ENCODE measurements around the gene MAGEA11. TPM values are rescaled to one million over a fixed set of nuclear protein-coding genes. Genes with fewer than 3 reads are reported as not detected.

Gene MAGEA11
- total RNA-seq, 6 donors from 2014 or later = not detected

- WGBS, 2 donors = 46% methylated on average over 5 of the region's 5 CpGs; no CpG with 5 or more reads in 1 of the 2 donors
- ATAC-seq (ENCODE audit: low FRiP score in 2 of 2) = no peak
These were observed 1.6 kb downstream of the MAGEA11 start for GRCh38 chrX:149713279-149714050.

GRCh38 chrX:149715468-149715867, 3.6 kb downstream of the MAGEA11 start:
- TF ChIP-seq POLR2AphosphoS5 (IDR thresholded peaks at IDR 0.05) (no peak), CTCF (IDR thresholded peaks at IDR 0.05) (no peak), POLR2A (IDR thresholded peaks at IDR 0.05) (no peak), EP300 (IDR thresholded peaks at IDR 0.05) (no peak)
- Histone ChIP-seq H3K9me3 (no peaks in the 10 kb centered on the region), H3K27me3 (no peaks in the 10 kb centered on the region), H3K27ac (no peak overlapping the region), H3K4me3 (no peak overlapping the region), H3K4me1 (no peaks in the 10 kb centered on the region), H3K36me3 (no peaks in the 10 kb centered on the region)
- no peak for ATAC-seq (ENCODE audit: low FRiP score in 2 of 2)
- WGBS, 2 donors = 80 to 94% methylated on average over 2 of the region's 2 CpGs
- DNase-seq = no peak

More at GRCh38 chrX:149713279-149714050, 1.6 kb downstream of the MAGEA11 start:
- Histone ChIP-seq H3K4me1 (no peaks in the 10 kb centered on the region), H3K27ac (no peak overlapping the region), H3K36me3 (no peaks in the 10 kb centered on the region), H3K27me3 (no peaks in the 10 kb centered on the region), H3K4me3 (no peak overlapping the region), H3K9me3 (no peaks in the 10 kb centered on the region)
- no peak for DNase-seq
- TF ChIP-seq POLR2A (IDR thresholded peaks at IDR 0.05) (no peak), POLR2AphosphoS5 (IDR thresholded peaks at IDR 0.05) (no peak)

- WGBS, 2 donors = 72 to 92% methylated on average over 1 to 3 of the region's 3 CpGs
- Histone ChIP-seq H3K4me3 (no peak overlapping the region), H3K4me1 (no peaks in the 10 kb centered on the region), H3K27me3 (no peaks in the 10 kb centered on the region), H3K27ac (no peak overlapping the region), H3K9me3 (no peaks in the 10 kb centered on the region), H3K36me3 (no peaks in the 10 kb centered on the region)
- no peak for TF ChIP-seq EP300 (IDR thresholded peaks at IDR 0.05)
- no peak for TF ChIP-seq POLR2A (IDR thresholded peaks at IDR 0.05)
- TF ChIP-seq CTCF (IDR thresholded peaks at IDR 0.05) = no peak
- TF ChIP-seq POLR2AphosphoS5 (IDR thresholded peaks at IDR 0.05) = no peak
- DNase-seq = no peak
- ATAC-seq (ENCODE audit: low FRiP score in 2 of 2) = no peak
These were observed 4.8 kb downstream of the MAGEA11 start for GRCh38 chrX:149716632-149717031.

GRCh38 chrX:149717803-149718202, 5.9 kb downstream of the MAGEA11 start:
- whole genome bisulfite sequencing, 2 donors = 59 to 66% methylated on average over 5 of the region's 5 CpGs
- DNase-seq (no peak), ATAC-seq (ENCODE audit: low FRiP score in 2 of 2) (no peak)
- Histone ChIP-seq H3K9me3 (no peaks in the 10 kb centered on the region), H3K4me1 (no peaks in the 10 kb centered on the region), H3K27ac (no peak overlapping the region), H3K4me3 (no peak overlapping the region), H3K36me3 (no peaks in the 10 kb centered on the region), H3K27me3 (no peaks in the 10 kb centered on the region)
- no peak for TF ChIP-seq EP300 (IDR thresholded peaks at IDR 0.05)
- no peak for TF ChIP-seq CTCF (IDR thresholded peaks at IDR 0.05)
- no peak for TF ChIP-seq POLR2A (IDR thresholded peaks at IDR 0.05)
- TF ChIP-seq POLR2AphosphoS5 (IDR thresholded peaks at IDR 0.05) = no peak

GRCh38 chrX:149718757-149719156, 6.9 kb downstream of the MAGEA11 start:
- no peaks in the 10 kb centered on the region for H3K4me1 ChIP-seq
- 36 to 83% methylated on average over 1 of the region's 1 CpG for WGBS, 2 donors
- no peaks in the 10 kb centered on the region for H3K36me3 ChIP-seq
- no peaks in the 10 kb centered on the region for H3K27me3 ChIP-seq
- no peak for TF ChIP-seq POLR2A (IDR thresholded peaks at IDR 0.05)
- no peak for TF ChIP-seq EP300 (IDR thresholded peaks at IDR 0.05)
- TF ChIP-seq POLR2AphosphoS5 (IDR thresholded peaks at IDR 0.05) = no peak
- no peak for TF ChIP-seq CTCF (IDR thresholded peaks at IDR 0.05)
- H3K4me3 ChIP-seq = no peak overlapping the region
- no peak overlapping the region for H3K27ac ChIP-seq
- H3K9me3 ChIP-seq = no peaks in the 10 kb centered on the region
- no peak for ATAC-seq (ENCODE audit: low FRiP score in 2 of 2)
- no peak for DNase-seq

Measured in upper lobe of left lung (tissue), 6 donors.